GF-D8 (cell line): Measurements from ENCODE around the gene OR52A1.

Experiments used
- DNase-seq: peaks from one replicate; lab custom pipeline; 2025; lab: John Stamatoyannopoulos, UW

Gene OR52A1

DNA sequence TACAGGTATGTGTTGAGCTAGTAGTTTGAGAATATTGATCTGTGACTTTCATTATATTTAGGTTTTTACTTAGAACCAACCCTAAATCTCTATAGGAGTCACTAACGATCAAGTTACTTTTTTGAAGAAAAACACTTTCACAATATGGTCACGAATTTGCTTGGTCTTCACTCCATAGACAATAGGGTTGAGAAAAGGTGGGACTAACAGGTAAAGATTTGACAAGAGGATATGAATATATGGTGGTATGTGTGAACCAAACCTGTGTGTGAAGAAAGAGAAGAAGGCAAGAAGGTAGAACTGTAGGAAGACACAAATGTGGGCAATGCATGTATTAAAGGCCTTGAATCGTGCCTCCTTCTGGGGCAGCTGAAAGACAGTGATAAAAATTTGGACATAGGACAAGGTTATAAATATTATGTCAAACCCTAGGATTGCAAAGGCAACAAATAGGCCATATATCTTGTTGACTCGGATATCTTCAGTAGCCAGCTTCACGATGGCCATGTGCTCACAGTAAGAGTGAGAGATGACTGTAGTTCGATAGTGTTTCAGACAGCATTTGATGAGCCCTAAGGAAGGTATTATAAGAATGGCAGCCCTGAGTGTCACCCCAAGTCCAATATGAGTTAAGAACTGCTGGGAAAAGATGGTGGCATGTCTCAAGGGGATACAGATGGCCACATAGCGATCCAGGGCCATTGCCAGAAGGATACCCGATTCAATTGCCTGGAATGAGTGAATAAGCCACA lies 22.8 kb downstream of the OR52A1 start:
- no peak for DNase-seq

- no peak for DNase-seq
Observed at GRCh38 chr11:5129457-5129877, 25.1 kb downstream of the OR52A1 start.

DNA sequence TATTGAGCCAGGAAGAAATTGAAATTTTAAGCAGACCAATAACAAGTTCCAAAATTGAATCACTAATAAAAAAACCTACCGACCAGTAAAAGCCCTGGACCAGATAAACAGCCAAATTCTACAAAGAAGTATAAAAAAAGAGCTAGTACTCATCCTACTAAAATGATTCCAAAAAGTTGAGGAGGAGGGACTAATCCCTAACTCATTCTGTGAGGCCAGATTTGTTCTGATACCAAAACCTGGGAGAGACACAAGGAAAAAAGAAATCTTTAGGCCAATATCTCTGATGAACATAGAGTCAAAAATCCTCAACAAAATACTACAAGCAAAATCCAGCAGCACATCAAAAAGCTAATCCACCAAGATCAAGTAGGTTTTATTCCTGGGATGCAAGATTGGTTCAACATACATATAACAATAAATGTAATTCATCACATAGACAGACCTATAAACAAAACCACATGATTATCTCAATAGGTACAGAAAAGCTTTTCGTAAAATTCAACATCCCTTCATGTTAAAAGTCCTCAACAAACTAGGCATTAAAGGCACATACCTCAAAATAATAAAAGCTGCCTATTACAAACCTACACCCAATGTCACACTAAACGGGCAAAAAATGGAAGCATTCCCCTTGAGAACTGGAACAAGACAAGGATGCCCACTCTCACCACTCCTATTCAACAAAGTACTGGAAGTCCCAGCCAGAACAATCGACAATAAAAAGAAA lies 29.5 kb downstream of the OR52A1 start:
- no peak for DNase-seq

DNA sequence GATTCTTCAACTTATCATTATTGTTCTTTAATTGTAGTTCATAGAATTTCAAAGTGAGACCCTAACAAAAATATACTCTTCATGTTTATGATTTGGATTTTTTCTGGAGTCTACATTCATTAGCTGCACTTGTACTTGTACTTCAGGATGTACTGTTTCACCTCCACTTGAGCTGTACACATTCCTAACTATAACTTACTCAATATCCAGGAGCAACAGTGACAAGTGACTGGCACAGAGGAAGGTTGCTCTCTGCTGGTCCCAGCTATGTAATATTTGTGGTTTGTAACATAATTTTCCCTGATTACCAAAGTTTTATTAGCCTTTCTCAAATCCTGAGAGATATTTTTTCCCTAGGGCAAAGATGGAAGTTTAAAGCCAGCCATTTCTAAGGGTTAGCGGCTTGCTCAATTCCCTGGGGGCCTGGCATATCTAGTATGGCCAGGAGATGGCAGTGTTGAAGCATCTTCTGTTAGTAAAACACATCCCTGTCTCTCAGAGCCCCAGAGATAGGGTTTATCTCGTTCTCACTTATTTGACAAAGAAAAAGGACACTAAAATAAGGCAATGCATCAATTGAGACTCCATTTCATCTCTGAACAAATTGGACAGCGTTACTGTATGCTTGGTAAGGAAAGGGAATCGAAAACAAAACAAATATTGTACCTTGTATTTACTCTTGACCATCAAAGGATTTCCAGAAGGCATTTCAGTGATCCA lies 30.6 kb downstream of the OR52A1 start:
- DNase-seq, result no peak

DNA sequence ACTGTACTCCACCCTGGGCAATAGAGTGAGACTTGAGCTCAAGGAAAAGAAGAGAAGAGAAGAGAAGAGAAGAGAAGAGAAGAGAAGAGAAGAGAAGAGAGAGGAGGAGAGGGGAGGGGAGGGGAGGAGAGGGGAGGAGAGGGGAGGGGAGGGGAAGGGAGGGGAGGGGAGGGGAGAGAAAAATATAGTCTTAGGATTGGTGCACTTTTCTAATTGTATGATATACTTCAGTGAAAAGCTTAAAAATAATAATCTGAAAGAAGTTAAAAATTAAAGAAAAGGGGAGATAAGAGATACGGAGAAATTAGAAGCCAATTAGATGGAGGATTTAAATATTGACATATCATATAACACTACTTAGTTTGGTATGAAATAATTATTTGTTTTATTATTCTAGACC lies 35.7 kb downstream of the OR52A1 start:
- DNase-seq, result no peak

GRCh38 chr11:5117588-5117987 lies 37.0 kb downstream of the OR52A1 start:
- DNase-seq, result no peak

- no peak for DNase-seq
Observed at GRCh38 chr11:5115339-5115738, 39.2 kb downstream of the OR52A1 start.

DNA sequence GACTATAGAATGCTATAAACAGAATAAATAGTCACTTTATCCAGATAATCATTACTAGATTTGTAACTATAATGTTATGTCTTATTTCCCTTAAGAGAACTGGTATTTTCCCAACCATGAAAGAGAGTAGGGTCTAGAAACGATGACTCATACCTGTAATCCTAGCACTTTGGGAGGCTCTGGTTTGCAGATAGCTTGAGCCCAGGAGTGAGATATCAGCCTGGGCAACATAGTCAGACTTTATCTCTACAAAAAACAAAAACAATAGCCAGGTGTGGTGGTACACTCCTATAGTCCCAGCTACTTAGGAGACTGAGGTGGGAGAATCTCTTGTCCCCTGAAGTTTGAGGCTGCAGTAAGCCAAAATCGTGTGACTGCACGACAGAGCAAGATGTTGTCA lies 47.3 kb downstream of the OR52A1 start:
- no peak for DNase-seq

DNA sequence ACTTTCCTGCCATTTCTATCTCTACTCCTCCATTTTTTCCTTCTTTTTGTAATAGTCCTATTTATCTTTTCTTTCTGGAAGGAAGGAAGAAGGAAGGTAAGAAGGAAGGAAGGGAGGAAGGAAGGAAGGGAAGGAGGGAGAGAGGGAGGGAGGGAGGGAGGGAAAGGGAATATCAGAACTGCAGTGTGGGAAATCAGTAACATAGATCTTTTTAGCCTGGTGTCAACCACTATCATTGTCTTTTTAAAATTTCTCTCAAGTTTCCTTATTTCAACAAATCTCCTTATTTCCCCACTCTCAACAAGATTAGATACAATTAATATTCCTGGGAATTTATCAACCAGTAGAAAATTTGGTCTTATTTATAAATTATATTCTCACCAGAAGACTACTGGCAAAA lies 51.5 kb downstream of the OR52A1 start:
- DNase-seq, result no peak

DNA sequence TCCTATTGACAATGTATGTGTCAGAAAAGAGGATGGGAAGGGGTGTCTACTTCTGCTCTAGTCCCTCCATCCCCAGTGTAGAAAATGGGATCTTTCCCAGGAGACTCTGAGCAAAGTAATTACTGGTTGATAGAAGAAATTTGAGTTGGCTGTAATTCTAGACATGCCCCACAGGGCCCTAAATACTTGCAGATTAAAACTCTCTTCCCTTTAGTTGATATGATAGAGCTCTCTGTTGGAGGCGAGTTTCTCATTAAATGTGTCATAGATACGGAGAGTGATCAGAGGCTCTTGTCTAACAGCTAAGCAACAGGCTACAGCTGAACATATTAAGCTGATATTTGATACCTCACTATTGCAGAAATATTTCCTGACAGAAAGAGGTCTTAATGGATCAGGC lies 52.3 kb downstream of the OR52A1 start:
- no peak for DNase-seq

- DNase-seq, result no peak
Observed at GRCh38 chr11:5096011-5096410, 58.5 kb downstream of the OR52A1 start.
